ENCODE data around the gene DAZL.

DAZL gene

GRCh38 chr3:16653712-16654111, 48.5 kb upstream of the DAZL start:
- TF ChIP-seq OVOL3 (tag by site-specific recombination; IDR thresholded peaks at IDR 0.05) = no peak
- TF ChIP-seq YY1 (tag by site-specific recombination; IDR thresholded peaks at IDR 0.05) = no peak
- TF ChIP-seq ZNF548 (tag by site-specific recombination; IDR thresholded peaks at IDR 0.05) = no peak
- no peak for TF ChIP-seq ZFP37 (tag by site-specific recombination; IDR thresholded peaks at IDR 0.05)
- TF ChIP-seq ZBTB20 (tag by site-specific recombination; IDR thresholded peaks at IDR 0.05) = no peak
- TF ChIP-seq ZFP69B (tag by site-specific recombination; IDR thresholded peaks at IDR 0.05) = no peak
- TF ChIP-seq ZSCAN16 (tag by site-specific recombination; IDR thresholded peaks at IDR 0.05) = no peak
- Histone ChIP-seq H3K4me1 (ENCODE audit: control insufficient read depth, insufficient read depth, low read length) (peaks cover 3% of the 10 kb centered on the region; the same call in 1 of the 2 replicates), H3K4me3 (ENCODE audit: low read depth, low read length) (no peak overlapping the region), H3K9me3 (ENCODE audit: control insufficient read depth, insufficient read depth, low read depth, low read length) (no peaks in the 10 kb centered on the region), H3K36me3 (ENCODE audit: control insufficient read depth in 2 of 2, insufficient read depth in 1 of 2, low read length in 2 of 2) (no peaks in the 10 kb centered on the region), H3K27ac (ENCODE audit: extremely low read depth, low read depth, low read length) (no peak overlapping the region)
- ChIA-PET CTCF (interaction anchor here (0.7 to 1.0 kb wide), 2 partner anchors 52 to 580 kb away, joined by 3 read pairs; no protein-coding TSS in a partner anchor), POLR2A (no interaction called here)

GRCh38 chr3:16647668-16648067, 42.4 kb upstream of the DAZL start:
- H3K4me3 ChIP-seq (ENCODE audit: low read depth, low read length) = no peak overlapping the region
- POLR2A ChIA-PET = no interaction called here
- TF ChIP-seq ZNF362 (tag by site-specific recombination; IDR thresholded peaks at IDR 0.05) (no peak), SCRT2 (tag by site-specific recombination; IDR thresholded peaks at IDR 0.05) (no peak), ZBTB17 (tag by site-specific recombination; IDR thresholded peaks at IDR 0.05) (no peak), ZBTB21 (tag by site-specific recombination; IDR thresholded peaks at IDR 0.05) (no peak), ZNF776 (tag by site-specific recombination; IDR thresholded peaks at IDR 0.05; ENCODE audit: borderline replicate concordance) (no peak), ZNF184 (tag by site-specific recombination; IDR thresholded peaks at IDR 0.05) (no peak), ZNF837 (tag by site-specific recombination; IDR thresholded peaks at IDR 0.05) (no peak)

GRCh38 chr3:16639806-16640205, 34.6 kb upstream of the DAZL start:
- no peak for TF ChIP-seq ZEB2 (tag by site-specific recombination; IDR thresholded peaks at IDR 0.05)
- TF ChIP-seq ELK4 (IDR thresholded peaks at IDR 0.05; ENCODE audit: borderline replicate concordance, low read depth, low read length) = no peak
- no peak for TF ChIP-seq ZNF560 (tag by site-specific recombination; IDR thresholded peaks at IDR 0.05; ENCODE audit: borderline replicate concordance)
- TF ChIP-seq ZNF416 (tag by site-specific recombination; IDR thresholded peaks at IDR 0.05) = no peak
- no peak for TF ChIP-seq SALL2 (tag by site-specific recombination; IDR thresholded peaks at IDR 0.05; ENCODE audit: borderline replicate concordance)
- no peak for TF ChIP-seq PBX3 (CRISPR knock-in tag; IDR thresholded peaks at IDR 0.05)
- TF ChIP-seq MYNN (tag by site-specific recombination; IDR thresholded peaks at IDR 0.05; ENCODE audit: borderline replicate concordance) = no peak
- no peak for TF ChIP-seq ZNF670 (tag by site-specific recombination; IDR thresholded peaks at IDR 0.05; ENCODE audit: low read depth)
- ChIA-PET CTCF (interaction anchor here (0.7 kb wide), 1 partner anchor 784 kb away, joined by 3 read pairs; no protein-coding TSS in a partner anchor), POLR2A (no interaction called here)
- Histone ChIP-seq H3K9me3 (ENCODE audit: control insufficient read depth, insufficient read depth, low read depth, low read length) (no peaks in the 10 kb centered on the region), H3K4me3 (ENCODE audit: low read depth, low read length) (no peak overlapping the region), H3K4me1 (ENCODE audit: control insufficient read depth, insufficient read depth, low read length) (no peaks in the 10 kb centered on the region), H3K27ac (ENCODE audit: extremely low read depth, low read depth, low read length) (no peak overlapping the region), H3K36me3 (ENCODE audit: control insufficient read depth in 2 of 2, insufficient read depth in 1 of 2, low read length in 2 of 2) (no peaks in the 10 kb centered on the region)

More at GRCh38 chr3:16647668-16648067, 42.4 kb upstream of the DAZL start:
- H3K4me1 ChIP-seq (ENCODE audit: control insufficient read depth, insufficient read depth, low read length) = no peaks in the 10 kb centered on the region
- no peak overlapping the region for H3K27ac ChIP-seq (ENCODE audit: extremely low read depth, low read depth, low read length)
- H3K36me3 ChIP-seq (ENCODE audit: control insufficient read depth in 2 of 2, insufficient read depth in 1 of 2, low read length in 2 of 2) = no peaks in the 10 kb centered on the region
- CTCF ChIA-PET = no interaction called here
- H3K9me3 ChIP-seq (ENCODE audit: control insufficient read depth, insufficient read depth, low read depth, low read length) = no peaks in the 10 kb centered on the region

Measured in HEK293 (cell line).